Right renal cortex interstitium (tissue), 3 donors: ENCODE results near the gene STAM. TPM values are rescaled to one million over a fixed set of nuclear protein-coding genes. Genes with fewer than 3 reads are reported as not detected.
"Not testable (repeated sequence)": the region's sequence is repeated elsewhere in the genome, so short reads cannot be mapped to it uniquely, and the experiment has no call there.

Experiments used
- DNase-seq, 3 donors: peaks; one replicate each; pipeline ENCODE4 v3.0.0-alpha.2; 2013; ENCODE audit warnings: low read depth in 3 of 3, low spot score in 2 of 3
- polyA plus RNA-seq, 3 donors: library from polyadenylated mRNA; unstranded; fragments of 120-200 nt; gene quantifications; one replicate each; pipeline ENCODE4 v1.2.1, GENCODE V29; 2013; ENCODE audit not compliant: insufficient read length in 3 of 3

Gene STAM
- 10 to 100 TPM; 30.0 to 34.7 (median 32.3) TPM for polyA plus RNA-seq

DNA sequence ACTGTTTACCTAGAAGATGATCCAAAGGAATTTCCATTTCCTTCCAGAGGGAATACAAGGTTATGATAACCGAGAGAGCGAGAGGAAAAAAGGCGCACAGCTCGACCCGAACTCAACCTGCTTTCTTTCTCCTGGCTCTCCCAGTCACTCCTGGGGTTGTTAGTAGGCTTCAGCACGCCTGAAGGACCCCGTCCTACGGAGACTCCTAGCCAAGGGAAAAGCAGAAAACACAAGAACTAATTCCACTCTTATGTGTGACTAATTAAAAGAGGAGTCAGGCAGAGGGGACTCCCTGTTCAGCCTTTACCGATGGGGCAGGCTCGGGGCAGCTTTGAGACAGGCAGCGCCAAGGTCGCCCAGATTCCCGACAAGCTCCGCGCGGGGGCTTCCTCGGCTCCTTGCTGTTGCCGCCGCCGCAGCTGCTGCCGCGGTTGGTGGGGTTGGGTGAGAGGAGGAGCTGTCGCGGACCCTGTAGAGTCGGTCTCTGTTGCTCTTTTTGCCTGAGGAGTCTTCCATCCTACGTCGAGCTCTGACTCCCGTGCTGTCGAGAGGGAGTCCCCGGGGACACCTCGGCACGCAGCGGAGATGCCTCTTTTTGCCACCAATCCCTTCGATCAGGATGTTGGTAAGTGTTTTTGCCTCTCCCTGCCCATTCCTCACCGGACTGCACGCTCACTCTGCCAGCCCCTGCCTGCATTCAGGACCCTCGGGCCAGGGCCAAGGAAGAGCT, at the start of gene STAM:
Gene STAM, plus strand, starts transcription at position 397 of the 730 bp plus-strand sequence. Its CDS starts 189 bp downstream, at position 586.
- DNase-seq: peak; percentile 92 to 99 (median 95)

DNA sequence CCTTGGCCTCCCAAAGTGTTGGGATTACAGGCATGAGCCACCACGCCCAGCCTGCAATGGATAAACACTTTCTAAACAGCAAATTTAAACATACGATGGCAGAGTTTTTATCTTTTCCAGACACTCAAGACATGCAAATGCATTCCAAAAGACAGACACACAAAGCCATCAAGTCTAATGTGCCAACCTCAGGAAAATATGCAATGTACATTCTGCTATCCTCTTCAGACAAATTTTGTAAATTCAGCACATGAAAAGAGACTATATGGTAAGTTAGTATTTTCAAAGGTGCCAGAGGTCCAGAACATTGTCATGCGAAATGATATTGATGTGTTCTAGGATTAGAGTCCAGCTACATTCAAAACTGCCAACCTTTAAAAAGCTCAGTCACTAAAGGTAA, 46.6 kb upstream of the STAM start:
- DNase-seq: no peak

DNA sequence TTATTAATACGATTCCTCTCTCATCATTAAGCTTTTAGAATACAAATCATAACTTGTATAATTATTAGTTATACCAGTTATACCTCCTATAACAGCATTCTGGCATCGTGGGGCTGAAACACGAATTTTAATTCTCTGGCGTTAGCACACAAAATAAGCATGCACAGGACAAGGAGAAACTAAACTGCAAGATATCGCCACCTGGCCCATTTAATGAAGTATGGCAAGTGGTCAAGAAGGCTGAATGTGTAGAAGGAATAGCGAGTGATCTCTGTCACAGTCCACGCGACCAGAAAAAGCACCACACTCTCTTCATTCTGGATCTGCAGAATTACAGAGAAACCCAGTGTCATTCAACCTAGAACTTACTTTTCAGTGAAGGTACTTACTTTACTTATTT, 44.9 kb upstream of the STAM start:
- no peak for DNase-seq

DNA sequence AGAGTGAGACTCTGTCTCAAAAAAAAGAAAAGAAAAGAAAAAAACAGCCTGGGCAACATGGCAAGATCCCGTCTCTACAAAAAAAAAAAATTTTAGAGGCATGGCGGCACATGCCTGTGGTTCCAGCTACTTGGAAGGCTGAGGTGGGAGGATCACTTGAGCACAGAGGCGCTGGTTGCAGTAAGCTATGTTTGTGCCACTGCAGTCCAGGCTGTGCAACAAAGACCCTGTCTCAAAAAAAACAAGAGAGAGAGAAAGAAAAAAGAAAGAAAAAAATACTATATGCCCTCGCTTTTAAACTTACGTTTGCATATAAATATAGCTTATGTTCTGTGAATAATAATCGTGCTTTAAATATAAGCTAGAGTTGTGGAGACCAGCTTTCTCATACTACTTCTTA, 38.0 kb upstream of the STAM start:
- no peak for DNase-seq

DNA sequence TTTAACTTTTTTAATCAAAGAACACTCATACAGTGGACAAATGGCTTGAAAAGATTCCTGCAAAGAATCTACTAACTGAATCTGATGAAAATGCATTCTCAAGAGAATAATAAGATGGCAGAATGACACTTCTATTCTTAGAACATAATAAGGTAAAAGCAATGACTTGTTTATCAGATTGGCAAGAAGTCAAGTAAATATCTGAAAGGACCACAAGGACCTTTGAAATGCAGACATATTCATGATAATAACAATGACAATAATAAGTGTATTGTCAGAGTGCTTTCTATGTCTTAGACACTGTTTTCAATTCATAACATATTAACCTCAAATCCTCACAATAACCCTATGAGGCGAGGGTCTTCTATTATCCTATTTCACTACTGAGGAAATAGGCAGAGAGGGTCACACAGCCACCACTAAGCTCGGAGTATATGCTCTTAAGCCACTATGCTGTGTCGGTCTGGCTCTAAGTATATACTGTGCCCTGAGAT, 37.4 kb upstream of the STAM start:
- no peak for DNase-seq

DNA sequence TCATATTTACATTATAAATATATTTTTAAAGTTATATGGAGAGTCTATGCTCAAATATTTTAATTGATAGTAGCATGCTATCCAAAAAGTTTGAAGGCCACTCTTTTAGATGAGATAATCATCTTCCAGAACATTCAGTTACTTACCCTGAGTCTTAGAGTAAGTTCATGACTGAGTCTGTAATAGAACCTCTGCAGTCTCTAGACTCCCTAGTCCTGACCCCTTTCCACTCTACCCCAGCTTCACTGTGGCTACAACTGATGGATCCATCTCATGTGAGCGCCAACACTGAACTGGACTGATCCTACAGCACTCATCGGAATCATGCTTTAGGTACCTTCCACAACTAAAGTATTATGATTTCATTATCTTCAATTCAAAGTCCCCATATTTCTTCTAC, 36.9 kb upstream of the STAM start:
- DNase-seq: no peak

DNA sequence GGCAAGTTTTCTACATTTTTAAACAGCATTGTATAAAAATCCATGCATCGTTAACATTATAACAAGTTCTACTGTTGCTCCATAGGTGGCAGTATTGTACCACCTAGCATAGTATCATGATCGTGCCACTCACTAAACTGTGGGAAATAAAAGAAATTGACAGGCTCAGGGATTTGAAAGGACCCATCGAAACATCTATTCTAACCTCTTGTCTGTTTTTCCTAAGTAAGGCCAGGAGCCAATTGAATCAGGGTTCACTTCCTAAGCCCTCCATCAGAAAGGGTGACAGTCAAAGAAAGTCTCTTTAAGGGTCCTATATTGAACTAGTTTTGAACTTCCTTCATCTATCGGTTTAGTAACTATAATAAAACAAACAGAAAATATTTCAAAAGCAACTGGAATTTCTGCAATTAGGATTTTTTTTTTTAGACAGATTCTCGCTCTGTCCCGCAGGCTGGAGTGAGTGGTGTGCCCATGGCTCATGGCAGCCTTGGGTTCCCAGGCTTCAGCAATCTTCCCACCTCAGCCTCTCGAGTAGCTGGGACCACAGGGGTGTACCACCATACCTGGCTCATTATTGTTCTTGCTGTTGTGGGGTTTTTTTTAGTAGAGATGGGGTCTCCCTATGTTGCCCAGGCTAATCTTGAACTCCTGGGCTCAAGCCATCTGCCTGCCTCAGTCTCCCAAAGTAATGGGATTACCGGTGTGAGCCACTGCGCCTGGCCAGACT, 36.2 kb upstream of the STAM start:
- DNase-seq: peak in 1 of 3 donors; percentile 12

DNA sequence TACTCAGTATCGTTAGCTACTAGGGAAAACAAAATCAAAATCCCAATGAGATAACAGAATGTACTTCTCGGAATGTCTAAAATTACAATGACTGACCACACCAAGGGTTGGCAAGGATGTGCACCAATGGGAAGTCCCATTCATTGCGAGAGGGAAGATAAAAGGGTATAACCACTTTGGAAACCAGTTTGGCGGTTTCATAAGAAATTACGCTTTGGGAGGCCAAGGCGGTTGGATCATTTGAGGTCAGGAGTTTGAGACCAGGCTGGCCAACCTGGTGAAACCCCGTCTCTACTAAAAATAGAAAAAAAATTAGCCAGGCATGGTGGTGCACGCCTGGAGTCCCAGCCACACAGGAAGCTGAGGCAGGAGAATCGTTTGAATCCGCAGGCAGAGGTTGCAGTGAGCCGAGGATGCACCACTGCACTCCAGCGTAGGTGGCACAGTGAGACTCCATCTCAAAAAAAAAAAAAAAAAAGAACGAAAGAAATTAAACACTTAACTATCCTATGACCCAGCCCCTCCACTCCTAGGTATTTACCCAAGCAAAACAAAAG, 34.4 kb upstream of the STAM start:
- no peak for DNase-seq

DNA sequence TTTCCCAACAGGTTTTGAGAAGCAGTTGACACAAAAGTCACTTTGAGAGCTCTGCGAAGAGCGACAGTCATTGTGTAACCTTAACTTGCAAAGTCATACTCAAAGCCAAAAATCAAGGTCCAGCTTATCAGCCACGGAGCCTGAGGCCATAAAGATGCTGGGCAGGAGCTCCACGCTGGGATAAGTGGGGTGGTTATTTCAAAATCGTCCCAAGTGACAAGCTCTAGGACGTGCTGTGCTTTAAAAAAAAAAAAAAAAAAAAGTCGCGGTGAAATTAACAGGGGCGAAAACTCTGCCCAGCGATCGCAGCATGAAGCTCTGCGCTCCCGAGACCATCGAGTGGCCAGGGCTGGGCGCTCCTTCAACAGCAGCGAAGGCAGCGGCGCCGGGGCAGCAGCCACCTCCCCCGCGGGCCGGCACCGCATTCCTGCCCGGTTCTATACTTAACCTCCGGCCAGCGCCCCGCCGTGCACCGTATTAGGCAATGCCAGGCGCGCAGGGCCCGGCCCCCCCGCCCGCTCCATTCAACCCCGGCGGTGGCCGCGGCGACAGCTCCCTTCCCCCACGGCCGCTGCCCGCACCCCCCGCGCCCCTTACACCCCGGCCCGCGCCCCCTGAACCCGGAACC, 27.4 kb upstream of the STAM start:
- peak; percentile 8 to 43 (median 23) for DNase-seq

DNA sequence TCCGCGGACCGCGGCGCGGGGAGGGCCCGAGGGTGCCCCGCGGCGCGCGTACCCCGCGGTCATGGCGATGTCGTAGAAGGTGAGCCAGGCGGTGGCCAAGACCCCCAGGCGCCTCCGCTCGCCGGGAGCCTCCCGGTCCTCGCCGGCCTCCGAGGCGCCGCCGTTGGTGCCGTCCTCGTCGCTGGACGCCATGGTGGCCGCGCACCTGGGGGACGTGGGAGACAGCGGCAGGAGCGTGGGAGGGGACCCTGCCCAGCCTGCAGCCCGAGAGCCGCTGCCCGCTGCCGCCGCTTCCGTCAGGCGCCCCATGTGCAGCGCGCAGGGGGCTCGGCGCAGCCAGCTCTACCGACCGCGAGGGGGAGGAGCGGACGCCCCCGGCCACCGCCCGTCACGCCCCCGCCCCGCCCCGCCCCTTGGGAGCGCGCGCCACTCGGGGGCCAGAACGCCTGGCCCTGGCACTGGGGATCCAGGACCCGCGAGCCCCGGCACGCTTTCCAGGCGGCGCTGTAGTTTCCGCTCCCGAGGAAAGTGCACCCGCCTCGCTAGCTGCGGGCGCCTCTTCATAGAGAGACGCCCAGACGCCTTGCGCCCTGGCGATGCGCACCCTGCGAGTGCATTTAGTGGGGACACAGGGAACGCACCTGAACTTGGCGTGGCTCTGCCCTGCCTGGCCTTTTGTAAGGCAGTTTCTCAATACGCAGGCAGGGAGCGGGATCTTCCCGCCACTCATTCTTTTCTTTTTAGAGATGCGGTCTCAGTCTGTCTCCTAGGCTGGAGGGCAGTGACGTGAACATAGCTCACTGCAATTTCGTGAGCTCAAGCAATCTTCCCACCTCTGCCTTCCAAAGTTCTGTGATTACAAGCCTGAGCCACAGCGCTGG, 26.7 kb upstream of the STAM start, which contains the start of gene HACD1:
Gene HACD1, minus strand, starts transcription at position 344 of the 881 bp plus-strand sequence. Its CDS starts 35 bp downstream, at position 309.
- peak; percentile 15 to 41 (median 25) for DNase-seq

DNA sequence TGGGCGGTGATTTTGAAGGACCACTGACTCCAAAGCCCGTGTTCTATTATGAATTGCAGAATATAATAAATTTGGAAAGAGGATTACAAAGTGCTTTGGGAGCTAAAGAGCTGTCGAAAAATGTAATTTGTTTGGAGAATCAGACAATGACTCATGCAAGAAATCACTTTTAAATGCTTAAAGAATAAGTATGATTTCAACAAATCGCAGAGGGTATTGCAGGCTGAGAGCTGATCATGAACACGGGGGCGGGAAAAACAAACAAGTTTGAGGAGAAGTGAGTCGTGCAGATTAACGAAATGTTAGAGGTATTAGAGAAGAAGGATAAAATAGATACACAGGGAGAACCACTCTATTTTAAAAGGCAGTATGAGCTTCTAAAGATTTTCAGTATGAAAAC, 21.9 kb upstream of the STAM start:
- no peak for DNase-seq

DNA sequence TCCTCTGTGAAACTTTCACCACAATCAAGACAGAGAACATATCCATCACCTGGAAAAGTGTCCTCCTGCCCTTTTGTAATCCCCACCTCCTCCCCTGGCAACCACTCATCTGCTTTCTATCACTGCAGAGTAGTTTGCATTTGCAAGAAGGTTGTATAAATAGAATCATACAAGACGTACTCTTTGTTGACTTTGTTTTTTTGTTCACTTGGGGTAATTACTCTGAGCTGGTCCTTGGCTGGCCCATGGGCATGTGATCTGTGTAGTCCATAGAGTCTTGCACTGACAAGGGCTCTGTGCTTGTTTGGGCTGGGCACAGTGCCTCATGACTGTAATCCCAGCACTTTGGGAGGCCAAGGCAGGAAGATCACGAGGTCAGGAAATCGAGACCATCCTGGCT, 19.0 kb upstream of the STAM start:
- no peak for DNase-seq

DNA sequence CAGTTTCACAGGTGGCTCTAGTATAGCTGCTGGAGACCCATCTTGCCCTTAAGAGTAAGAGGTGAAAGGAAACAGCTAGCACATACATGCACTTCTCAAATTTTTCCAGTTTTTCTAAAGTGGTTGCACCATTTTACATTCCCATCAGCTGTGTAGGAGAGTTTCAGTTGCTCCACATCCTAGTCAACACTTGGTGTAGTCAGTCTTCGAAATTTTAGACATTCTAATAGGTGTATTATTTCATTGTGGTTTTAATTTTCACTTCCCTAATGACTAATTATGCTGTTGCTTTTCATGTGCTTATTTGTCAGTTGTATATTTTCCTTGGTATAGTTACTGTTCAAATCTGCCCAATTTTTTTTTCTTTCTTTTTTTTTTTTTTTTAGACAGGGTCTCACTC, 17.3 kb upstream of the STAM start:
- DNase-seq: no peak

DNA sequence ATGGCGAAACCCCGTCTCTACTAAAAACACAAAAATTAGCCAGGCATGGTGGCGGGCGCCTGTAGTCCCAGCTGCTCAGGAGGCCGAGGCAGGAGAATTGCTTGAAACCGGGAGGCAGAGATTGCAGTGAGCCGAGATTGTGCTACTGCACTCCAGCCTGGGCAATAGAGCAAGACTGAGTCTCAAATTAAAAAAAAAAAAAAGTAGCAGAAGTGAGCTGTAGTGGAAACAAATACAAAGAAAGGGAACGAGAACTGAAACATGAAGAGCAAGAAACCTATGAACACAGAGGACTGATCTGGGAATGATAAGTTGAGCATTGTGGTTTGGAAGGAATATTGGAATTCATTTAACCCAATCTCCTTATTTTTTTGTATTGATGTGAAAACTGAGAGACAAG, 11.4 kb upstream of the STAM start:
- DNase-seq: not testable (repeated sequence)

DNA sequence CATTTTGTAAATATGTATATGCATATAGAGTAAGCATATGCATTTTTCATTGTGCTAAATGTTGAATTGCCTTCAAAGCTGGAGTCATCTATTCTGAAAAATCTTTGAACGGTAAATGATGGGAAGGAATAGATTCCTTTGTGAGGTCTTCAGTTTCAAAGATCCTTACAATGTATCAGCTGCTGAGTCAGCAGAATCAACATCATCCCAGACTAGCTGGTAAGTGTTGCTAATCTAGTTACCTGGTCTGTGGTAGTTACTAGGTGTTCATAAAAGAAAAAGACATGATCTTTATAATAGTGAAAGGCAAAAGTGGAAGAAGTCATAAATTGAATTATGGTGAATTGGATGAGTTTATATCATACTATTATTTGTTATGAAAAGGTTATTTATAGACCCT, 10.6 kb upstream of the STAM start:
- DNase-seq: no peak

DNA sequence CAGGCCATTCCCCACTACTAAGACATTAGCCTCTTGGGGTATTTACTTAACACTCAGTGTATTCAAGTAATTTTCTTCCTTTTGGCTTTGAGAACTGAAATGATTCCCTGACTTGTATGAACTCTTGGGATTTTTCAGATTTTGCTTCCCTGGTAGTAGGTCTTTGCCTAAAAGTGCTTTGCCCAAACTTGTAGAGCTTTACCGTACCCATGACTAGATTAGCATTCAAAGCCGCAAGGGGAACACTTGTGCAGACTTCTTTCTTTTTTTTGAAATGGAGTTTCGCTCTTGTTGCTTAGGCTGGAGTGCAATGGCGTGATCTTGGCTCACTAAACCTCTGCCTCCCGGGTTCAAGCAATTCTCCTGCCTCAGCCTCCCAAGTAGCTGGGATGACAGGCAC, 6.1 kb upstream of the STAM start:
- DNase-seq: no peak

DNA sequence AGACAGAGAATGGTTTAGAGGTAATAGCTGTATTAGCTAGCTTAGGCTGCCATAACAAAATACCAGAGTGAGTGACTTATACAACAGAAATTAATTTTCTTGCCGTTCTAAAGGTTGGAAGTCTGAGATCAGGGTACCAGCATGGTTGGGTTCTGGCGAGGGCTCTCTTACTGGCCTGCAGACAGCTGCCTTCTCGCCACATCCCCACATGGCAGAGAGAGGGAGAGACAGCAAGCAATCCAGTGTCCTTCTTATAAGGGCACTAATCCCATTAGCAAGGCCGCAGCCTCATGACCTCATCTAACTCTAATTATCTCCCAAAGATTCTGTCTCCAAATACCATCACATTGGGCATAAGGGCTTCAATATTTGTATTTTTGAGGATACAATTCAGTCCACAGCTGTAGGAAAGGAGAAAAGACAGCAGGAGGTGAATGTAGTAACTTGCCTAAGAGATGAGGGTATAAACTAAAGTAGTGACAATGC, 3.6 kb upstream of the STAM start:
- no peak for DNase-seq

DNA sequence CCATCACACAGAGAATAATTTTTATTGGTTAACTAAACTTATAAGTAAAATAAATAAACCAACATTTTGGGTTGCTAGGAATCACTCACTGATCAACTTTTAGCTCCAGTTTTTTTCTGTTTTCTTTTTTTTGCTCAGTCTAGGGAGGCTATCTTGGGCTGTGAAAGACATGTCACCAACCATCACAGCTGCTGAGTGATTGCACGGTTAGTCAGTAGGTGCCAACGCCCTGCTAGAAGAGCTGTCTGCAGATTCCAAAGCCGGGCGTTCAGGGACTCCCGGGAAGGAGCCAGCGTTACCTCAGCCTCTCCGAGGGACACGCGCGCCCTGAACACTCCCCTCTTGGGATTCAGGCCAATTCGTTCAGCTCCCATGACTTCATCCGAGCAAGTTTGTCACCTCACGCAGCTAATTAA, 604 bp upstream of the STAM start:
- peak in 1 of 3 donors; percentile 10 for DNase-seq

DNA sequence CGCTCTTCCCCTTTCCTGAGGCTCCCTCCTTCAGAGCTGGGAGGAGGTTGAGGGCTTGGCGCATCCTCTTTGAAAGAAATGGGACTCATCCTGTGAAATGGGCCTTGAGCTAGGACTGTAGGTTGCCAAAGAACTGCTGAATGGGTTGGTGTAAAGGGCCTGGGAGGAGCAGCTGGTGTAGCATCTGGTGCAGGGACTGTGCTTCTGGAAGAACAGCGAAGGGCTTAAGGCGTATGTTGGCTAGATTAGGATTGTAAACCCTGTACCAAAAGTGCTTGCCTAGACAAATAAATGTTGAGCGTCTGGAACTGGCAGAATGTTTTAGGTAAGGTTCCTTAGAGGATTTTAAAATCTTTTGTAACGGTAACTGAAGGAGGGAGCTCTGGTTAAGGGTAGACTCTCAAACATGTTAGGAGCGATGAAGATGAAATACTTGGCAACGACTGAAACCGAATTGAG, 563 bp downstream of the STAM start:
- peak in 1 of 3 donors; percentile 3 for DNase-seq
